SK-N-MC (cell line): ENCODE data around the gene ICAM4.
A peak's percentile ranks its signal among the peaks of the same experiment; 100 is the strongest.

Source experiments
- DNase-seq: peaks from one replicate; pipeline ENCODE4 v3.0.0-alpha.2; 2011; ENCODE audit warnings: low read depth, low spot score
- H3K27ac ChIP-seq: fragments of 200-600 bp; sonication (generic); 2 replicates; pipeline ENCODE4 v1.5.1; 2016; ENCODE audit warnings: mixed run types
- H3K36me3 ChIP-seq: fragments of 200-600 bp; sonication (generic); 2 replicates; pipeline ENCODE4 v1.6.1; 2017; ENCODE audit warnings: antibody characterized with exemption, low read length, mixed read lengths; ENCODE audit not compliant: insufficient read depth
- H3K4me3 ChIP-seq: fragments of 200-600 bp; sonication (generic); 2 replicates; pipeline ENCODE4 v1.5.1; 2016
- H3K9ac ChIP-seq: fragments of 200-600 bp; sonication (generic); 2 replicates; pipeline ENCODE4 v1.8.0; 2017; ENCODE audit warnings: mixed run types, mixed read lengths; ENCODE audit not compliant: insufficient read length
- H3K9me3 ChIP-seq: fragments of 200-600 bp; sonication (generic); 2 replicates; pipeline ENCODE4 v1.6.1; 2017; ENCODE audit warnings: low read depth, mild to moderate bottlenecking, antibody characterized with exemption, low read length, moderate library complexity, mixed read lengths
- EZH2 ChIP-seq: fragments of 200-600 bp; sonication (generic); IDR thresholded peaks from one replicate; pipeline ENCODE4 v1.6.1; 2017; ENCODE audit warnings: antibody characterized with exemption
- FOXP2 ChIP-seq: optimal IDR thresholded peaks from 2 replicates; pipeline ENCODE3; 2011; ENCODE audit warnings: mild to moderate bottlenecking, moderate library complexity; ENCODE audit not compliant: insufficient read depth; ENCODE audit errors: extremely low read length, control extremely low read depth
- POLR2AphosphoS5 ChIP-seq: IDR thresholded peaks from 2 replicates; pipeline ENCODE4 v1.6.1; 2012; ENCODE audit warnings: mild to moderate bottlenecking, low read depth, low read length, borderline replicate concordance

Gene ICAM4

GRCh38 chr19:10259162-10259905 is 27.4 kb upstream of the ICAM4 start:
- DNase-seq: peak; percentile 63
- no peak overlapping the region for H3K4me3 ChIP-seq
- peaks cover 30% of the 10 kb centered on the region for H3K36me3 ChIP-seq
- H3K9me3 ChIP-seq: no peaks in the 10 kb centered on the region
- H3K9ac ChIP-seq: no peak overlapping the region
- no peak for TF ChIP-seq FOXP2
- TF ChIP-seq EZH2: no peak
- peak; percentile 12; the same call in 1 of the 2 replicates for TF ChIP-seq POLR2AphosphoS5
- no peak overlapping the region for H3K27ac ChIP-seq

- Histone ChIP-seq H3K9me3 (no peaks in the 10 kb centered on the region), H3K9ac (no peak overlapping the region)
These were observed 26.6 kb upstream of the ICAM4 start for GRCh38 chr19:10260141-10260584.

DNA sequence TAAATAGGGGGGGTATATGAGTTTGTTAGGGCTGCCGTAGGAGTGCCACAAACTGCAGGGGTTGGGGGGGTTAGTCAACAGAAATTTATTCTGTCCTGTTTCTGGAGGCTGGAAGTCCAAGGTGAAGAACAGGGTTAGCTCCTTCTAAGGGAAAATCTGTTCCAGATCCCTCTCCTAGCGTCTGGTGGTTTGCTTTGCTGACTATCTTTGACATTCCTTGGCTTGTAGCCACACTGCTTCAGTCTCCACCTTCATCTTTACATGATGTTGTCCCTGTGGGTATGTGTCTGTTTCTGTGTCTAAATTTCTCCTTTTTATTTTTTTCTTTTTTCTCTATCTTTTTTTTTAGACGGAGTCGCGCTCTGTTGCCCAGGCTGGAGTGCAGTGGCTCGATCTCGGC is 24.0 kb upstream of the ICAM4 start:
- H3K4me3 ChIP-seq: no peak overlapping the region
- no peak overlapping the region for H3K9ac ChIP-seq
- TF ChIP-seq FOXP2 (no peak), POLR2AphosphoS5 (no peak), EZH2 (no peak)
- no peaks in the 10 kb centered on the region for H3K9me3 ChIP-seq
- no peak for DNase-seq
- H3K36me3 ChIP-seq: peaks cover 9% of the 10 kb centered on the region; the same call in 1 of the 2 replicates
- H3K27ac ChIP-seq: no peak overlapping the region

More at GRCh38 chr19:10260141-10260584, 26.6 kb upstream of the ICAM4 start:
- Histone ChIP-seq H3K27ac (no peak overlapping the region), H3K4me3 (no peak overlapping the region), H3K36me3 (peaks cover 22% of the 10 kb centered on the region)
- no peak for DNase-seq
- TF ChIP-seq EZH2: no peak
- no peak for TF ChIP-seq FOXP2
- no peak for TF ChIP-seq POLR2AphosphoS5

GRCh38 chr19:10266706-10267105 is 20.0 kb upstream of the ICAM4 start:
- no peak for TF ChIP-seq EZH2
- TF ChIP-seq POLR2AphosphoS5: no peak
- no peak for TF ChIP-seq FOXP2
- Histone ChIP-seq H3K9ac (no peak overlapping the region), H3K27ac (no peak overlapping the region), H3K9me3 (no peaks in the 10 kb centered on the region), H3K4me3 (no peak overlapping the region), H3K36me3 (no peaks in the 10 kb centered on the region)
- no peak for DNase-seq

DNA sequence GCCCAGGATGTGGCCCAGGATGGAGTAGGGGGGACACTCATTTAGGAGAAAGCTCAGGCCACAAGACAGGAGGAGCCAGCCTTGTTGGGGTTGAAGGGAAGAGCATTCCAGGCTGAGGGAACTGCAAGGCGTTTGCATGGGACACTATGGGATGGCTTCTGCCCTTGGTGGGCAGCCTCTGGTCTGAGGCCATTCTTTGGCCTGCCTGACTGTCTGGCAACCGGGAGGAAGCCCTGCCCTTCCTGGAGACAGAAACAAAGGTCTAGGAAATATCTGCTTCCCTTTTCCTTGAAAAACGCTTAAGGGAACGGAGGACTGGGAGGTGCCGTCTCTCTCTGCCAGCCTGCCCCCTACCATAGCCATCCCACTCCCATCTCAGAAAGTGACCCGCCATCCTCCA is 18.7 kb upstream of the ICAM4 start:
- no peak for DNase-seq
- no peak overlapping the region for H3K9ac ChIP-seq
- no peak for TF ChIP-seq EZH2
- H3K9me3 ChIP-seq: no peaks in the 10 kb centered on the region
- no peak overlapping the region for H3K27ac ChIP-seq
- no peaks in the 10 kb centered on the region for H3K36me3 ChIP-seq
- no peak overlapping the region for H3K4me3 ChIP-seq

GRCh38 chr19:10269333-10270179 is 17.2 kb upstream of the ICAM4 start:
- H3K9me3 ChIP-seq: no peaks in the 10 kb centered on the region
- no peaks in the 10 kb centered on the region for H3K36me3 ChIP-seq
- no peak overlapping the region for H3K27ac ChIP-seq
- no peak overlapping the region for H3K9ac ChIP-seq
- H3K4me3 ChIP-seq: peak overlapping the region; percentile 44
- DNase-seq: no peak
- TF ChIP-seq POLR2AphosphoS5 (no peak), EZH2 (no peak), FOXP2 (peak; percentile 16)

DNA sequence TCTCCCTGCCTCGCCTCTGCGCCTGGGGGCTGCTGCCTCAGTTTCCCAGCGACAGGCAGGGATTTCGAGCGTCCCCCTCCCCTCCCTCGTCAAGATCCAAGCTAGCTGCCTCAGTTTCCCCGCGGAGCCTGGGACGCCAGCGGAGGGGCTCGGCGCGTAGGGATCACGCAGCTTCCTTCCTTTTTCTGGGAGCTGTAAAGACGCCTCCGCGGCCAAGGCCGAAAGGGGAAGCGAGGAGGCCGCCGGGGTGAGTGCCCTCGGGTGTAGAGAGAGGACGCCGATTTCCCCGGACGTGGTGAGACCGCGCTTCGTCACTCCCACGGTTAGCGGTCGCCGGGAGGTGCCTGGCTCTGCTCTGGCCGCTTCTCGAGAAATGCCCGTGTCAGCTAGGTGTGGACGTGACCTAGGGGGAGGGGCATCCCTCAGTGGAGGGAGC is 16.6 kb upstream of the ICAM4 start:
- no peaks in the 10 kb centered on the region for H3K36me3 ChIP-seq
- no peak overlapping the region for H3K4me3 ChIP-seq
- H3K9ac ChIP-seq: no peak overlapping the region
- TF ChIP-seq POLR2AphosphoS5 (no peak), FOXP2 (no peak), EZH2 (no peak)
- H3K9me3 ChIP-seq: no peaks in the 10 kb centered on the region
- DNase-seq: no peak
- H3K27ac ChIP-seq: no peak overlapping the region

DNA sequence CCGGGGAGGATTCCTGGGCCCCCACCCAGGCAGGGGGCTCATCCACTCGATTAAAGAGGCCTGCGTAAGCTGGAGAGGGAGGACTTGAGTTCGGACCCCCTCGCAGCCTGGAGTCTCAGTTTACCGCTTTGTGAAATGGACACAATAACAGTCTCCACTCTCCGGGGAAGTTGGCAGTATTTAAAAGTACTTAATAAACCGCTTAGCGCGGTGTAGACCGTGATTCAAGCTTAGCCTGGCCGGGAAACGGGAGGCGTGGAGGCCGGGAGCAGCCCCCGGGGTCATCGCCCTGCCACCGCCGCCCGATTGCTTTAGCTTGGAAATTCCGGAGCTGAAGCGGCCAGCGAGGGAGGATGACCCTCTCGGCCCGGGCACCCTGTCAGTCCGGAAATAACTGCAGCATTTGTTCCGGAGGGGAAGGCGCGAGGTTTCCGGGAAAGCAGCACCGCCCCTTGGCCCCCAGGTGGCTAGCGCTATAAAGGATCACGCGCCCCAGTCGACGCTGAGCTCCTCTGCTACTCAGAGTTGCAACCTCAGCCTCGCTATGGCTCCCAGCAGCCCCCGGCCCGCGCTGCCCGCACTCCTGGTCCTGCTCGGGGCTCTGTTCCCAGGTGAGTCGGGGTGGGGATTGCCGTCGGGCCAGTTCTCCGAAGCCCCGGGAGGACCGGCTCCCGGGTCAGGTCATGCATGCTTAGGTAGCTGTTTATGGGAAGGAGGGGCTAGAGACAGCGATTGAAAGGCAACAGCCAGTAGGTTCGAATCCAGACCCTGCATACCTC is 15.9 kb upstream of the ICAM4 start, which contains the start of gene ICAM1:
TSS of gene ICAM1 (plus strand) at position 505 of the 779 bp plus-strand sequence. CDS start at position 545, 40 bp downstream.
- Histone ChIP-seq H3K27ac (no peak within 1 kb of the TSS), H3K9ac (no peak within 1 kb of the TSS), H3K36me3 (no peaks in the 10 kb centered on the region), H3K4me3 (no peak within 1 kb of the TSS), H3K9me3 (no peaks in the 10 kb centered on the region)
- no peak for DNase-seq
- TF ChIP-seq EZH2 (no peak), FOXP2 (no peak), POLR2AphosphoS5 (peak; percentile 56)
